ENCODE measurements around the gene ZNF292.

The ZNF292 gene

GRCh38 chr6:87203448-87204023 lies 48.2 kb downstream of the ZNF292 start:
- no peak for TF ChIP-seq CTCF (IDR thresholded peaks at IDR 0.05)

GRCh38 chr6:87209812-87210211 lies 54.4 kb downstream of the ZNF292 start:
- no peak for TF ChIP-seq CTCF (IDR thresholded peaks at IDR 0.05)

- no peak for TF ChIP-seq CTCF (IDR thresholded peaks at IDR 0.05)
Observed at GRCh38 chr6:87210979-87211378, 55.6 kb downstream of the ZNF292 start.

GRCh38 chr6:87212596-87212995 lies 57.2 kb downstream of the ZNF292 start:
- no peak for TF ChIP-seq CTCF (IDR thresholded peaks at IDR 0.05)

GRCh38 chr6:87213364-87213763 lies 58.0 kb downstream of the ZNF292 start:
- TF ChIP-seq CTCF (IDR thresholded peaks at IDR 0.05), result no peak

- TF ChIP-seq CTCF (IDR thresholded peaks at IDR 0.05), result no peak
Observed at GRCh38 chr6:87214831-87215230, 59.5 kb downstream of the ZNF292 start.

GRCh38 chr6:87220997-87221396 lies 65.6 kb downstream of the ZNF292 start:
- no peak for TF ChIP-seq CTCF (IDR thresholded peaks at IDR 0.05)

- TF ChIP-seq CTCF (IDR thresholded peaks at IDR 0.05), result no peak
Observed at GRCh38 chr6:87222676-87223075, 67.3 kb downstream of the ZNF292 start.
